ENCODE data around the gene TMEM106C.

DNA sequence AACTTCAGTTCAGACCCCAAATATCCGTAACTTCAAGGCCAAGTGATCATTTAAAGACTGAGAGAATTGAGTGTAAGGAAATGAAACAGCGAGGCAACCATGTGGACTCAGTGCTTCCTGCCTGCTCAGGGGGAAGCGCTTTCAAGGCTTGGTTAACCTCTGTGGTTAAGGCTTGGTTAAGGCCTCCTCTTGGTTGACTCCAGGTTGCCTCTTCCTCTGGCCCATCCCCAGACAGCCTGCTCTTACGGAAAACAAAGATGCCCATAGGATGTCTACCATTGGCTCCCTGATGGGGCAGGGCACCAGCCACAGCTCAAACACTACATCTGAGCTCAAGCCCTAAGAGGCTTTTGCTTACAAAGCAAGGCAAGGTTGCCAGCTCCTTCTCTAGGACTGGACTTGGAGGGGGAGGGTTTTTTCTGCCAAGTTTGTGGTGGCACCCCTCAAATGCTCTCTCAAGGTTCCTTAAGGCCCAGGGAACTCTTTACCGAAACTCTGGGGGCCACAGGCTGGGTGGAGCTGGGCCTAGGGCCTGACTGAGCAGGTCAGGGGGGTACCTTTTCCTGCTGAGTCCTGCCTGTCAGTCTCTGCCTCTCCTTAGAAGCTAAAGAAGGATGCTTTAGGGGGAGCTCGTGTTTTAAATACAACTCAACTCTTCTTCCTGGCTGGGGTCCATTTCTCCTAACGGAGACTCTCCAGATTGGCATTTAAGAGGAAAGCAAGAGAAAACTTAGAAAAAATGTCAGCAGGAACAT, 27.1 kb downstream of the TMEM106C start:
- TF ChIP-seq, protein P1, sequence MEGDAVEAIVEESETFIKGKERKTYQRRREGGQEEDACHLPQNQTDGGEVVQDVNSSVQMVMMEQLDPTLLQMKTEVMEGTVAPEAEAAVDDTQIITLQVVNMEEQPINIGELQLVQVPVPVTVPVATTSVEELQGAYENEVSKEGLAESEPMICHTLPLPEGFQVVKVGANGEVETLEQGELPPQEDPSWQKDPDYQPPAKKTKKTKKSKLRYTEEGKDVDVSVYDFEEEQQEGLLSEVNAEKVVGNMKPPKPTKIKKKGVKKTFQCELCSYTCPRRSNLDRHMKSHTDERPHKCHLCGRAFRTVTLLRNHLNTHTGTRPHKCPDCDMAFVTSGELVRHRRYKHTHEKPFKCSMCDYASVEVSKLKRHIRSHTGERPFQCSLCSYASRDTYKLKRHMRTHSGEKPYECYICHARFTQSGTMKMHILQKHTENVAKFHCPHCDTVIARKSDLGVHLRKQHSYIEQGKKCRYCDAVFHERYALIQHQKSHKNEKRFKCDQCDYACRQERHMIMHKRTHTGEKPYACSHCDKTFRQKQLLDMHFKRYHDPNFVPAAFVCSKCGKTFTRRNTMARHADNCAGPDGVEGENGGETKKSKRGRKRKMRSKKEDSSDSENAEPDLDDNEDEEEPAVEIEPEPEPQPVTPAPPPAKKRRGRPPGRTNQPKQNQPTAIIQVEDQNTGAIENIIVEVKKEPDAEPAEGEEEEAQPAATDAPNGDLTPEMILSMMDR (optimal IDR thresholded peaks at IDR 0.05 in 1 of 3, IDR thresholded peaks at IDR 0.05 in 1 of 3, conservative IDR thresholded peaks at IDR 0.05 in 1 of 3; ENCODE audit: extremely low read depth in 1 of 3, insufficient read depth in 2 of 3, low read length in 3 of 3), result no peak
- TF ChIP-seq EZH2 (IDR thresholded peaks at IDR 0.05; ENCODE audit: low read length), result no peak

Measured in keratinocyte (primary cell).